ENCODE measurements around the gene ABCB4. TPM values are rescaled to one million over a fixed set of nuclear protein-coding genes. Genes with fewer than 3 reads are reported as not detected.

Gene ABCB4
- total and polyA plus RNA-seq, 2 experiments from 2014 or later, result 1.2 to 1.5 TPM

DNA sequence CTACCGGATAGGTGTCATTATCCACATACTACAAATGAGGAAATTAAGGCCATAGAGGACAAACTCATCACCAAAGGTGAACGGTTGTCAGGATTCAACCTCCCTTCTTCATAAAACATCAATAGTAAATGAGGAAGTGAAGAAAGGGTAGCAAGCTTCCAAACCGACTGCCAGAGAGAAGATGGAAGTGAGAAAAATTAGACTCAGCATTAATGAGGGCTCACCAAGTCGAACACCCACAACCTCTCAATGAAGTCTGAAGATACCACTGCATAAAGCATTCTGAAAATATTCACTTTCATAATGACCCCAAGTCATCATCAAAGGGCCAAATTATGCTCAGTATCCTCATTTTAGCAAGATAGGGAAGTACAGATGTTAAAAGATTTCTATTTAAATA lies 29.6 kb downstream of the ABCB4 start:
- no peaks in the 10 kb centered on the region for H3K36me3 ChIP-seq (ENCODE audit: insufficient read depth)
- no peaks in the 10 kb centered on the region for H4K20me1 ChIP-seq (replicated peaks; ENCODE audit: insufficient read depth)
- H3K4me1 ChIP-seq (ENCODE audit: insufficient read depth), result peaks cover 3% of the 10 kb centered on the region; the same call in 1 of the 2 replicates
- Mint-ChIP-seq H3K27me3 (ENCODE audit: insufficient read depth, low read depth, poor library complexity) (no peaks in the 10 kb centered on the region), H3K4me3 (no peak overlapping the region), H3K27ac (no peak overlapping the region), H3K4me1 (peaks cover 4% of the 10 kb centered on the region; the same call in 2 of the 3 replicates), H3K9me3 (no peaks in the 10 kb centered on the region), H3K36me3 (ENCODE audit: low read depth) (no peaks in the 10 kb centered on the region)
- TF ChIP-seq EZH2 (IDR thresholded peaks at IDR 0.05; ENCODE audit: low read depth, unreplicated experiment) (no peak), JUNB (IDR thresholded peaks at IDR 0.05; ENCODE audit: unreplicated experiment) (no peak), CREB1 (CRISPR knock-in tag; IDR thresholded peaks at IDR 0.05; ENCODE audit: low read depth) (no peak), NANOG (IDR thresholded peaks at IDR 0.05; ENCODE audit: borderline replicate concordance) (no peak), ZNF331 (CRISPR knock-in tag; IDR thresholded peaks at IDR 0.05; ENCODE audit: low read depth) (no peak), POLR2AphosphoS5 (IDR thresholded peaks at IDR 0.05; ENCODE audit: low read depth) (no peak), STAT1 (IDR thresholded peaks at IDR 0.05; ENCODE audit: unreplicated experiment) (no peak), EZH2phosphoT487 (IDR thresholded peaks at IDR 0.05; ENCODE audit: unreplicated experiment) (no peak), ZNF114 (CRISPR knock-in tag; IDR thresholded peaks at IDR 0.05) (no peak)
- TF ChIP-seq, protein P1, sequence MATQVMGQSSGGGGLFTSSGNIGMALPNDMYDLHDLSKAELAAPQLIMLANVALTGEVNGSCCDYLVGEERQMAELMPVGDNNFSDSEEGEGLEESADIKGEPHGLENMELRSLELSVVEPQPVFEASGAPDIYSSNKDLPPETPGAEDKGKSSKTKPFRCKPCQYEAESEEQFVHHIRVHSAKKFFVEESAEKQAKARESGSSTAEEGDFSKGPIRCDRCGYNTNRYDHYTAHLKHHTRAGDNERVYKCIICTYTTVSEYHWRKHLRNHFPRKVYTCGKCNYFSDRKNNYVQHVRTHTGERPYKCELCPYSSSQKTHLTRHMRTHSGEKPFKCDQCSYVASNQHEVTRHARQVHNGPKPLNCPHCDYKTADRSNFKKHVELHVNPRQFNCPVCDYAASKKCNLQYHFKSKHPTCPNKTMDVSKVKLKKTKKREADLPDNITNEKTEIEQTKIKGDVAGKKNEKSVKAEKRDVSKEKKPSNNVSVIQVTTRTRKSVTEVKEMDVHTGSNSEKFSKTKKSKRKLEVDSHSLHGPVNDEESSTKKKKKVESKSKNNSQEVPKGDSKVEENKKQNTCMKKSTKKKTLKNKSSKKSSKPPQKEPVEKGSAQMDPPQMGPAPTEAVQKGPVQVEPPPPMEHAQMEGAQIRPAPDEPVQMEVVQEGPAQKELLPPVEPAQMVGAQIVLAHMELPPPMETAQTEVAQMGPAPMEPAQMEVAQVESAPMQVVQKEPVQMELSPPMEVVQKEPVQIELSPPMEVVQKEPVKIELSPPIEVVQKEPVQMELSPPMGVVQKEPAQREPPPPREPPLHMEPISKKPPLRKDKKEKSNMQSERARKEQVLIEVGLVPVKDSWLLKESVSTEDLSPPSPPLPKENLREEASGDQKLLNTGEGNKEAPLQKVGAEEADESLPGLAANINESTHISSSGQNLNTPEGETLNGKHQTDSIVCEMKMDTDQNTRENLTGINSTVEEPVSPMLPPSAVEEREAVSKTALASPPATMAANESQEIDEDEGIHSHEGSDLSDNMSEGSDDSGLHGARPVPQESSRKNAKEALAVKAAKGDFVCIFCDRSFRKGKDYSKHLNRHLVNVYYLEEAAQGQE (IDR thresholded peaks at IDR 0.05; ENCODE audit: unreplicated experiment), result no peak
- TF ChIP-seq, protein P2, sequence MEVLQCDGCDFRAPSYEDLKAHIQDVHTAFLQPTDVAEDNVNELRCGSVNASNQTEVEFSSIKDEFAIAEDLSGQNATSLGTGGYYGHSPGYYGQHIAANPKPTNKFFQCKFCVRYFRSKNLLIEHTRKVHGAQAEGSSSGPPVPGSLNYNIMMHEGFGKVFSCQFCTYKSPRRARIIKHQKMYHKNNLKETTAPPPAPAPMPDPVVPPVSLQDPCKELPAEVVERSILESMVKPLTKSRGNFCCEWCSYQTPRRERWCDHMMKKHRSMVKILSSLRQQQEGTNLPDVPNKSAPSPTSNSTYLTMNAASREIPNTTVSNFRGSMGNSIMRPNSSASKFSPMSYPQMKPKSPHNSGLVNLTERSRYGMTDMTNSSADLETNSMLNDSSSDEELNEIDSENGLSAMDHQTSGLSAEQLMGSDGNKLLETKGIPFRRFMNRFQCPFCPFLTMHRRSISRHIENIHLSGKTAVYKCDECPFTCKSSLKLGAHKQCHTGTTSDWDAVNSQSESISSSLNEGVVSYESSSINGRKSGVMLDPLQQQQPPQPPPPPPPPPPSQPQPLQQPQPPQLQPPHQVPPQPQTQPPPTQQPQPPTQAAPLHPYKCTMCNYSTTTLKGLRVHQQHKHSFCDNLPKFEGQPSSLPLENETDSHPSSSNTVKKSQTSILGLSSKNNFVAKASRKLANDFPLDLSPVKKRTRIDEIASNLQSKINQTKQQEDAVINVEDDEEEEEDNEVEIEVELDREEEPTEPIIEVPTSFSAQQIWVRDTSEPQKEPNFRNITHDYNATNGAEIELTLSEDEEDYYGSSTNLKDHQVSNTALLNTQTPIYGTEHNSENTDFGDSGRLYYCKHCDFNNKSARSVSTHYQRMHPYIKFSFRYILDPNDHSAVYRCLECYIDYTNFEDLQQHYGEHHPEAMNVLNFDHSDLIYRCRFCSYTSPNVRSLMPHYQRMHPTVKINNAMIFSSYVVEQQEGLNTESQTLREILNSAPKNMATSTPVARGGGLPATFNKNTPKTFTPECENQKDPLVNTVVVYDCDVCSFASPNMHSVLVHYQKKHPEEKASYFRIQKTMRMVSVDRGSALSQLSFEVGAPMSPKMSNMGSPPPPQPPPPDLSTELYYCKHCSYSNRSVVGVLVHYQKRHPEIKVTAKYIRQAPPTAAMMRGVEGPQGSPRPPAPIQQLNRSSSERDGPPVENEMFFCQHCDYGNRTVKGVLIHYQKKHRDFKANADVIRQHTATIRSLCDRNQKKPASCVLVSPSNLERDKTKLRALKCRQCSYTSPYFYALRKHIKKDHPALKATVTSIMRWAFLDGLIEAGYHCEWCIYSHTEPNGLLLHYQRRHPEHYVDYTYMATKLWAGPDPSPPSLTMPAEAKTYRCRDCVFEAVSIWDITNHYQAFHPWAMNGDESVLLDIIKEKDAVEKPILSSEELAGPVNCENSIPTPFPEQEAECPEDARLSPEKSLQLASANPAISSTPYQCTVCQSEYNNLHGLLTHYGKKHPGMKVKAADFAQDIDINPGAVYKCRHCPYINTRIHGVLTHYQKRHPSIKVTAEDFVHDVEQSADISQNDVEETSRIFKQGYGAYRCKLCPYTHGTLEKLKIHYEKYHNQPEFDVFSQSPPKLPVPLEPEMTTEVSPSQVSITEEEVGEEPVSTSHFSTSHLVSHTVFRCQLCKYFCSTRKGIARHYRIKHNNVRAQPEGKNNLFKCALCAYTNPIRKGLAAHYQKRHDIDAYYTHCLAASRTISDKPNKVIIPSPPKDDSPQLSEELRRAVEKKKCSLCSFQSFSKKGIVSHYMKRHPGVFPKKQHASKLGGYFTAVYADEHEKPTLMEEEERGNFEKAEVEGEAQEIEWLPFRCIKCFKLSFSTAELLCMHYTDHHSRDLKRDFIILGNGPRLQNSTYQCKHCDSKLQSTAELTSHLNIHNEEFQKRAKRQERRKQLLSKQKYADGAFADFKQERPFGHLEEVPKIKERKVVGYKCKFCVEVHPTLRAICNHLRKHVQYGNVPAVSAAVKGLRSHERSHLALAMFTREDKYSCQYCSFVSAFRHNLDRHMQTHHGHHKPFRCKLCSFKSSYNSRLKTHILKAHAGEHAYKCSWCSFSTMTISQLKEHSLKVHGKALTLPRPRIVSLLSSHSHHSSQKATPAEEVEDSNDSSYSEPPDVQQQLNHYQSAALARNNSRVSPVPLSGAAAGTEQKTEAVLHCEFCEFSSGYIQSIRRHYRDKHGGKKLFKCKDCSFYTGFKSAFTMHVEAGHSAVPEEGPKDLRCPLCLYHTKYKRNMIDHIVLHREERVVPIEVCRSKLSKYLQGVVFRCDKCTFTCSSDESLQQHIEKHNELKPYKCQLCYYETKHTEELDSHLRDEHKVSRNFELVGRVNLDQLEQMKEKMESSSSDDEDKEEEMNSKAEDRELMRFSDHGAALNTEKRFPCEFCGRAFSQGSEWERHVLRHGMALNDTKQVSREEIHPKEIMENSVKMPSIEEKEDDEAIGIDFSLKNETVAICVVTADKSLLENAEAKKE (CRISPR knock-in tag; IDR thresholded peaks at IDR 0.05), result no peak
- TF ChIP-seq, protein P3, sequence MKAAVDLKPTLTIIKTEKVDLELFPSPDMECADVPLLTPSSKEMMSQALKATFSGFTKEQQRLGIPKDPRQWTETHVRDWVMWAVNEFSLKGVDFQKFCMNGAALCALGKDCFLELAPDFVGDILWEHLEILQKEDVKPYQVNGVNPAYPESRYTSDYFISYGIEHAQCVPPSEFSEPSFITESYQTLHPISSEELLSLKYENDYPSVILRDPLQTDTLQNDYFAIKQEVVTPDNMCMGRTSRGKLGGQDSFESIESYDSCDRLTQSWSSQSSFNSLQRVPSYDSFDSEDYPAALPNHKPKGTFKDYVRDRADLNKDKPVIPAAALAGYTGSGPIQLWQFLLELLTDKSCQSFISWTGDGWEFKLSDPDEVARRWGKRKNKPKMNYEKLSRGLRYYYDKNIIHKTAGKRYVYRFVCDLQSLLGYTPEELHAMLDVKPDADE (IDR thresholded peaks at IDR 0.05), result no peak
- TF ChIP-seq, protein P4, sequence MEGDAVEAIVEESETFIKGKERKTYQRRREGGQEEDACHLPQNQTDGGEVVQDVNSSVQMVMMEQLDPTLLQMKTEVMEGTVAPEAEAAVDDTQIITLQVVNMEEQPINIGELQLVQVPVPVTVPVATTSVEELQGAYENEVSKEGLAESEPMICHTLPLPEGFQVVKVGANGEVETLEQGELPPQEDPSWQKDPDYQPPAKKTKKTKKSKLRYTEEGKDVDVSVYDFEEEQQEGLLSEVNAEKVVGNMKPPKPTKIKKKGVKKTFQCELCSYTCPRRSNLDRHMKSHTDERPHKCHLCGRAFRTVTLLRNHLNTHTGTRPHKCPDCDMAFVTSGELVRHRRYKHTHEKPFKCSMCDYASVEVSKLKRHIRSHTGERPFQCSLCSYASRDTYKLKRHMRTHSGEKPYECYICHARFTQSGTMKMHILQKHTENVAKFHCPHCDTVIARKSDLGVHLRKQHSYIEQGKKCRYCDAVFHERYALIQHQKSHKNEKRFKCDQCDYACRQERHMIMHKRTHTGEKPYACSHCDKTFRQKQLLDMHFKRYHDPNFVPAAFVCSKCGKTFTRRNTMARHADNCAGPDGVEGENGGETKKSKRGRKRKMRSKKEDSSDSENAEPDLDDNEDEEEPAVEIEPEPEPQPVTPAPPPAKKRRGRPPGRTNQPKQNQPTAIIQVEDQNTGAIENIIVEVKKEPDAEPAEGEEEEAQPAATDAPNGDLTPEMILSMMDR (conservative IDR thresholded peaks at IDR 0.05; ENCODE audit: low read depth in 2 of 2), result no peak
- H3K27ac ChIP-seq (ENCODE audit: low read depth), result no peak overlapping the region
- H3K79me2 ChIP-seq (replicated peaks; ENCODE audit: insufficient read depth), result no peaks in the 10 kb centered on the region
- DNase-seq (ENCODE audit: low spot score), result no peak
- H3K27me3 ChIP-seq (ENCODE audit: insufficient read depth), result no peaks in the 10 kb centered on the region
- no peaks in the 10 kb centered on the region for H3F3A ChIP-seq (replicated peaks; ENCODE audit: low read depth)
- H3K9me2 ChIP-seq (ENCODE audit: insufficient read depth), result no peaks in the 10 kb centered on the region
- H2AFZ ChIP-seq, result no peak overlapping the region
- no peak overlapping the region for H3K4me2 ChIP-seq
- no peak overlapping the region for H3K4me3 ChIP-seq
- ATAC-seq, result no peak

Data from GM23338 (cell line).